H1 (cell line): ENCODE results near the gene AOPEP. TPM values are rescaled to one million over a fixed set of nuclear protein-coding genes. Genes with fewer than 3 reads are reported as not detected.

ENCODE experiments used
- CTCF ChIA-PET: fragments of 300-600 bp; sonication (Branson Sonifier 250); formaldehyde crosslinking; loops from one replicate; lab custom pipeline; 2021; ENCODE audit not compliant: partially characterized antibody; lab: Charles Lee
- POLR2A ChIA-PET: fragments of 300-600 bp; sonication (Branson Sonifier 250); formaldehyde crosslinking; loops from one replicate; lab custom pipeline; 2021; ENCODE audit warnings: inconsistent platforms; ENCODE audit not compliant: partially characterized antibody; lab: Charles Lee
- DNase-seq, 2 experiments: peaks; one replicate each; pipeline versions ENCODE4 v3.0.0 to v3.0.0-alpha.2; 2010 to 2022; ENCODE audit warnings: low spot score in 2 of 2, low read depth in 1 of 2, mixed read lengths in 1 of 2
- FAIRE-seq: peaks from 2 replicates; lab custom pipeline; 2011; peaks lifted over from hg19 to GRCh38; lab: Jason Lieb, UNC
- H2AFZ ChIP-seq: 2 replicates; pipeline ENCODE4 v1.8.1; 2012; ENCODE audit warnings: low read length, inconsistent platforms
- H2AK5ac ChIP-seq: 2 replicates; pipeline ENCODE4 v1.6.1; 2013; ENCODE audit warnings: low read depth, low read length
- H2BK120ac ChIP-seq: replicated peaks from 2 replicates; pipeline ENCODE3; 2013; ENCODE audit warnings: low read depth, low read length, inconsistent platforms
- H2BK12ac ChIP-seq: 2 replicates; pipeline ENCODE4 v1.6.1; 2013; ENCODE audit warnings: low read depth, low read length
- H2BK15ac ChIP-seq: 2 replicates; pipeline ENCODE4 v1.6.1; 2013; ENCODE audit warnings: low read length
- H2BK20ac ChIP-seq: 2 replicates; pipeline ENCODE4 v1.6.1; 2013; ENCODE audit warnings: low read length
- H2BK5ac ChIP-seq: 2 replicates; pipeline ENCODE4 v1.6.1; 2013; ENCODE audit warnings: low read depth, low read length
- H3K14ac ChIP-seq: 2 replicates; pipeline ENCODE4 v1.6.1; 2013; ENCODE audit warnings: inconsistent platforms; ENCODE audit not compliant: insufficient read length
- H3K18ac ChIP-seq: 2 replicates; pipeline ENCODE4 v1.6.1; 2013; ENCODE audit warnings: low read length; ENCODE audit errors: extremely low read depth
- H3K23ac ChIP-seq: 2 replicates; pipeline ENCODE4 v1.6.1; 2013; ENCODE audit warnings: inconsistent platforms; ENCODE audit not compliant: insufficient read length
- H3K23me2 ChIP-seq: 2 replicates; pipeline ENCODE4 v1.6.1; 2013; ENCODE audit warnings: low read depth, low read length
- H3K27ac ChIP-seq: 2 replicates; pipeline ENCODE4 v1.6.1; 2011; ENCODE audit warnings: low read depth, low read length, inconsistent platforms
- H3K27me3 ChIP-seq, 4 experiments: replicated peaks in 1 of 4; 1 replicate in 1 of 4; 2 replicates in 3 of 4; pipeline versions ENCODE4 v1.6.1 to v1.8.1; 2011 to 2013; ENCODE audit warnings: low read length in 3 of 4, mild to moderate bottlenecking in 3 of 4, inconsistent platforms in 2 of 4, mixed read lengths in 2 of 4, moderate library complexity in 1 of 4; ENCODE audit not compliant: control insufficient read depth in 3 of 4, insufficient read depth in 3 of 4; ENCODE audit errors: extremely low read depth in 1 of 4
- H3K36me3 ChIP-seq, 4 experiments: 2 replicates each; pipeline versions ENCODE4 v1.6.1 to v1.8.1; 2011 to 2013; ENCODE audit warnings: mild to moderate bottlenecking in 4 of 4, low read length in 3 of 4, moderate library complexity in 2 of 4, control low read depth in 1 of 4, inconsistent platforms in 1 of 4; ENCODE audit not compliant: insufficient read depth in 4 of 4, control insufficient read depth in 2 of 4
- H3K4ac ChIP-seq: replicated peaks from 2 replicates; pipeline ENCODE3; 2013; ENCODE audit warnings: low read length, low read depth, mixed read lengths, inconsistent platforms; ENCODE audit not compliant: insufficient read length
- H3K4me1 ChIP-seq, 4 experiments: replicated peaks in 1 of 4; 1 replicate in 1 of 4; 2 replicates in 3 of 4; pipeline versions ENCODE4 v1.6.1 to v1.8.1; 2011 to 2013; ENCODE audit warnings: low read length in 3 of 4, inconsistent platforms in 2 of 4, mixed read lengths in 1 of 4; ENCODE audit not compliant: insufficient read depth in 4 of 4, control insufficient read depth in 3 of 4
- H3K4me2 ChIP-seq, 2 experiments: 2 replicates each; pipeline versions ENCODE4 v1.6.1 to v1.8.1; 2011 to 2013; ENCODE audit warnings: low read depth in 2 of 2, low read length in 2 of 2, control low read depth in 1 of 2, inconsistent platforms in 1 of 2, mild to moderate bottlenecking in 1 of 2; ENCODE audit not compliant: insufficient read depth in 1 of 2
- H3K4me3 ChIP-seq, 4 experiments: fragments of 200-600, 300-600 bp in 1 of 4; sonication (generic), shearing (Covaris generic), sonication (Bioruptor Twin) in 1 of 4; 2 replicates each; pipeline versions ENCODE4 v1.5.1 to v1.8.1; 2011 to 2016; ENCODE audit warnings: low read length in 4 of 4, low read depth in 3 of 4, control low read depth in 2 of 4, inconsistent platforms in 2 of 4, mild to moderate bottlenecking in 2 of 4, mixed read lengths in 1 of 4, moderate library complexity in 1 of 4; ENCODE audit not compliant: insufficient read depth in 2 of 4; ENCODE audit errors: extremely low read depth in 1 of 4
- H3K56ac ChIP-seq: replicated peaks from 2 replicates; pipeline ENCODE3; 2013; ENCODE audit warnings: low read depth, mild to moderate bottlenecking, mixed read lengths, low read length, inconsistent platforms; ENCODE audit not compliant: insufficient read length
- H3K79me1 ChIP-seq: 2 replicates; pipeline ENCODE4 v1.6.1; 2013; ENCODE audit warnings: low read depth, low read length, control low read depth
- H3K79me2 ChIP-seq, 2 experiments: 2 replicates each; pipeline versions ENCODE4 v1.6.1 to v1.8.1; 2012 to 2013; ENCODE audit warnings: low read length in 2 of 2, mild to moderate bottlenecking in 2 of 2, inconsistent platforms in 1 of 2; ENCODE audit not compliant: insufficient read depth in 2 of 2, control insufficient read depth in 1 of 2
- H3K9ac ChIP-seq, 4 experiments: replicated peaks in 1 of 4; 1 replicate in 1 of 4; 2 replicates in 3 of 4; pipeline versions ENCODE4 v1.6.1 to v1.8.1; 2011 to 2013; ENCODE audit warnings: low read depth in 3 of 4, low read length in 3 of 4, control low read depth in 2 of 4, mild to moderate bottlenecking in 2 of 4, moderate library complexity in 2 of 4, inconsistent platforms in 1 of 4; ENCODE audit errors: extremely low read depth in 1 of 4
- H3K9me3 ChIP-seq, 2 experiments: 2 replicates each; pipeline versions ENCODE4 v1.6.1 to v1.8.1; 2012 to 2013; ENCODE audit warnings: mild to moderate bottlenecking in 2 of 2, moderate library complexity in 2 of 2, control low read depth in 1 of 2, inconsistent platforms in 1 of 2, low read depth in 1 of 2, low read length in 1 of 2, mixed read lengths in 1 of 2; ENCODE audit not compliant: insufficient read depth in 2 of 2
- H4K20me1 ChIP-seq, 2 experiments: replicated peaks in 1 of 2; 2 replicates each; pipeline versions ENCODE3 to v1.8.1; 2011 to 2013; ENCODE audit warnings: inconsistent platforms in 2 of 2, low read length in 2 of 2, mild to moderate bottlenecking in 1 of 2; ENCODE audit not compliant: insufficient read depth in 2 of 2, control insufficient read depth in 1 of 2
- H4K5ac ChIP-seq: 2 replicates; pipeline ENCODE4 v1.6.1; 2013; ENCODE audit warnings: low read length, low read depth, mixed read lengths, inconsistent platforms; ENCODE audit not compliant: insufficient read length
- H4K8ac ChIP-seq: 2 replicates; pipeline ENCODE4 v1.8.0; 2013; ENCODE audit warnings: mild to moderate bottlenecking, moderate library complexity, low read length, inconsistent platforms; ENCODE audit not compliant: insufficient read depth; ENCODE audit errors: extremely low read depth
- H4K91ac ChIP-seq: replicated peaks from 2 replicates; pipeline ENCODE3; 2013; ENCODE audit warnings: low read length, mixed read lengths, inconsistent platforms; ENCODE audit not compliant: insufficient read length
- JUND ChIP-seq: IDR thresholded peaks from 2 replicates; pipeline ENCODE4 v1.6.1; 2011; ENCODE audit warnings: mild to moderate bottlenecking, improper control_type of control experiment, low read length
- RAD21 ChIP-seq, 2 experiments: IDR thresholded peaks in 1 of 2; conservative IDR thresholded peaks in 1 of 2; 2 replicates each; pipeline ENCODE4 v1.6.1; 2011; ENCODE audit warnings: low read depth in 2 of 2, low read length in 2 of 2, improper control_type of control experiment in 1 of 2, inconsistent platforms in 1 of 2, mild to moderate bottlenecking in 1 of 2, moderate library complexity in 1 of 2
- SAP30 ChIP-seq: fragments of 300-600 bp; sonication (generic); IDR thresholded peaks from 2 replicates; pipeline ENCODE4 v1.7.1; 2012; ENCODE audit warnings: low read length, moderate library complexity, mild to moderate bottlenecking, inconsistent platforms; ENCODE audit not compliant: insufficient read depth, insufficient replicate concordance
- WGBS, 2 experiments: shearing (Covaris generic) in 1 of 2; methylation state at CpG; one replicate each; pipeline versions ENCODE4 v1.1.6 to v1.1.7; 2013 to 2015; ENCODE audit warnings: low lambda C conversion rate in 2 of 2, mixed read lengths in 2 of 2, inconsistent platforms in 1 of 2, low coverage in 1 of 2, missing lambda C conversion rate in 1 of 2; ENCODE audit not compliant: insufficient replicate concordance in 2 of 2, insufficient coverage in 1 of 2, insufficient read length in 1 of 2; ENCODE audit errors: extremely low coverage in 1 of 2, missing lambda C conversion rate in 1 of 2; 5-methylcytosine and 5-hydroxymethylcytosine counted together
- polyA plus RNA-seq, 7 experiments: library from polyadenylated mRNA; depleted of rRNA in 3 of 7; stranded (reverse) in 5 of 7; unstranded in 2 of 7; fragments of >200 nt in 5 of 7; fragments of 200-250 nt in 2 of 7; gene quantifications; 1 replicate in 5 of 7; 2 replicates in 1 of 7; 4 replicates in 1 of 7; pipeline versions ENCODE4 v1.2.1 to v1.2.3, GENCODE V29; 2011 to 2013; ENCODE audit warnings: missing spikeins in 2 of 7, mixed read lengths in 2 of 7
- total RNA-seq: library from RNA; stranded (reverse); fragmentation: NEBNext Ultra II Directional; extraction: Animal tissue kit (Norgen Biotek cat#: 25700); gene quantifications from 2 replicates; pipeline ENCODE4 v1.2.1, GENCODE V29; 2021
- TF ChIP-seq, protein P1 (sequence below): IDR thresholded peaks from 2 replicates; pipeline ENCODE4 v1.6.1; 2012; ENCODE audit warnings: inconsistent platforms

AOPEP gene
- total and polyA plus RNA-seq, 2 of the 8 experiments (the other 6 are each of a cell fraction or from before 2014, with no cell fraction given) = 6.1 to 14.3 TPM

DNA sequence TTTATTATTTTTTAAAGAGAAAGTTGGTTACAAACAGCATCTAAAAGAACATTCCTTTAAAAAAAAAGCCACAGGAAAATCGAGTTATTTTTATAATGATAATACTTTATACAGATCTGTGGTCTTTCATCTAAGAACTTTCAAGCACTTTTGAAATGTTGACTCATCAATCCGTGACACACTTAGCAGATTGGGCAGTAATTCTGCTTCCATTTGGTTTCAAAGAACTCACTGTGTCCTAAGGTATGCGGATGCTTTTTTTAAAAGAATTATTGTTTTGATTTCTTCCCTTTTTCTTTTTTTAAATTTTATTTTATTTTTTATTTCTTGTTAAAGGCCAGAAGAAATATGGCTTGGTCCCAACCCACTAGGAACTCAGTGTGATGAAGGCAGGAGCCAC, 147.8 kb downstream of the AOPEP start:
- Histone ChIP-seq H3K27ac (no peak overlapping the region), H3K4me1 (peaks cover 0 to 3% (median 0%) of the 10 kb centered on the region in 4 experiments; a peak in 1 of 7 replicates), H2BK15ac (no peak overlapping the region), H3K79me1 (no peaks in the 10 kb centered on the region), H2AFZ (no peak overlapping the region), H3K23me2 (no peaks in the 10 kb centered on the region), H3K36me3 (no peaks in the 10 kb centered on the region), H3K4ac (no peak overlapping the region), H3K9ac (no peak overlapping the region), H2AK5ac (no peak overlapping the region), H4K91ac (no peak overlapping the region), H4K5ac (no peak overlapping the region), H2BK20ac (no peak overlapping the region), H3K23ac (no peak overlapping the region), H3K9me3 (no peaks in the 10 kb centered on the region), H3K4me2 (no peak overlapping the region), H2BK12ac (no peak overlapping the region), H3K4me3 (no peak overlapping the region), H2BK120ac (no peak overlapping the region), H4K8ac (no peak overlapping the region), H3K56ac (no peak overlapping the region), H3K18ac (no peak overlapping the region), H3K79me2 (no peaks in the 10 kb centered on the region), H3K14ac (no peak overlapping the region), H2BK5ac (no peak overlapping the region), H3K27me3 (no peaks in the 10 kb centered on the region), H4K20me1 (no peaks in the 10 kb centered on the region)
- WGBS, 2 experiments = 90% methylated on average over 3 of the region's 3 CpGs; no CpG with 5 or more reads in 1 of the 2 experiments
- CTCF ChIA-PET = no interaction called here
- peak in 1 of 2 experiments; percentile 1 for DNase-seq
- POLR2A ChIA-PET = no interaction called here
- TF ChIP-seq, protein P1, sequence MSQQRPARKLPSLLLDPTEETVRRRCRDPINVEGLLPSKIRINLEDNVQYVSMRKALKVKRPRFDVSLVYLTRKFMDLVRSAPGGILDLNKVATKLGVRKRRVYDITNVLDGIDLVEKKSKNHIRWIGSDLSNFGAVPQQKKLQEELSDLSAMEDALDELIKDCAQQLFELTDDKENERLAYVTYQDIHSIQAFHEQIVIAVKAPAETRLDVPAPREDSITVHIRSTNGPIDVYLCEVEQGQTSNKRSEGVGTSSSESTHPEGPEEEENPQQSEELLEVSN = no peak
- TF ChIP-seq RAD21 (IDR thresholded peaks at IDR 0.05 in 1 of 2, conservative IDR thresholded peaks at IDR 0.05 in 1 of 2; ENCODE audit: low read depth in 2 of 2, low read length in 2 of 2) (no peak), JUND (no peak), SAP30 (no peak)
- no peak for FAIRE-seq
